WTC11 (cell line): ENCODE results near the gene ULK4.

Experiments
- ETV6 ChIP-seq: sonication (generic); formaldehyde crosslinking; IDR thresholded peaks from 2 replicates; pipeline ENCODE4 v1.8.1; 2022; ENCODE audit warnings: mild to moderate bottlenecking, missing genetic modification reagents
- SOX15 ChIP-seq: fragments of 250-450 bp; sonication (Bioruptor Pico); IDR thresholded peaks from 2 replicates; pipeline ENCODE4 v1.9.0; 2021; ENCODE audit warnings: mild to moderate bottlenecking
- ZNF416 ChIP-seq: fragments of 250-450 bp; sonication (Bioruptor Pico); IDR thresholded peaks from 2 replicates; pipeline ENCODE4 v1.9.0; 2021; ENCODE audit warnings: mild to moderate bottlenecking, inconsistent platforms
- TF ChIP-seq, protein P1 (sequence below): fragments of 200-600 bp; IDR thresholded peaks from 2 replicates; pipeline ENCODE4 v1.8.0; 2022; ENCODE audit warnings: antibody characterized with exemption
- TF ChIP-seq, protein P2 (sequence below): sonication (generic); formaldehyde crosslinking; IDR thresholded peaks from 2 replicates; pipeline ENCODE4 v1.8.1; 2022; ENCODE audit warnings: mild to moderate bottlenecking, missing genetic modification reagents, moderate library complexity, borderline replicate concordance

DNA sequence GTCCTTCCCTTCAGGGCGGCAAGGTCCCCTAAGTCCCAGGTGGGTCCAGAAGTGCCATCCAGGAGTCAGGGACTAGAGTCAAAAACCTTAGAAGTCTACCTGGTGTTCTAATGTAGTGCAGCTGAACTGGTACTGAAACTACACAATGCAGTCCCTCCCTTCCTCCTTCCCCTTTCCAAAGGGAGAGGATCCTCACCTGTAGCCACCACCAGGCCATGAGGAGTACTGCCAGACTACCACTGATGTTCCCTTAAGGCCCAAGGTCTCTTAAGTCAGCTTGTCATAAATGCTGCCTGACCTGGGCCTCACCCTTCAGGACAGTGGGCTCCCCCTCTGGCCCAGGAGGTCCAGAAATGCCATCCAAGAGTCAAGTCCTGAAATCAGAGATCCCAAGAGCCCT is 98.9 kb downstream of the ULK4 start:
- TF ChIP-seq SOX15 (CRISPR knock-in tag) (no peak), ETV6 (CRISPR knock-in tag) (no peak), ZNF416 (CRISPR knock-in tag) (no peak)
- TF ChIP-seq, protein P1, sequence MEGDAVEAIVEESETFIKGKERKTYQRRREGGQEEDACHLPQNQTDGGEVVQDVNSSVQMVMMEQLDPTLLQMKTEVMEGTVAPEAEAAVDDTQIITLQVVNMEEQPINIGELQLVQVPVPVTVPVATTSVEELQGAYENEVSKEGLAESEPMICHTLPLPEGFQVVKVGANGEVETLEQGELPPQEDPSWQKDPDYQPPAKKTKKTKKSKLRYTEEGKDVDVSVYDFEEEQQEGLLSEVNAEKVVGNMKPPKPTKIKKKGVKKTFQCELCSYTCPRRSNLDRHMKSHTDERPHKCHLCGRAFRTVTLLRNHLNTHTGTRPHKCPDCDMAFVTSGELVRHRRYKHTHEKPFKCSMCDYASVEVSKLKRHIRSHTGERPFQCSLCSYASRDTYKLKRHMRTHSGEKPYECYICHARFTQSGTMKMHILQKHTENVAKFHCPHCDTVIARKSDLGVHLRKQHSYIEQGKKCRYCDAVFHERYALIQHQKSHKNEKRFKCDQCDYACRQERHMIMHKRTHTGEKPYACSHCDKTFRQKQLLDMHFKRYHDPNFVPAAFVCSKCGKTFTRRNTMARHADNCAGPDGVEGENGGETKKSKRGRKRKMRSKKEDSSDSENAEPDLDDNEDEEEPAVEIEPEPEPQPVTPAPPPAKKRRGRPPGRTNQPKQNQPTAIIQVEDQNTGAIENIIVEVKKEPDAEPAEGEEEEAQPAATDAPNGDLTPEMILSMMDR: peak; percentile 31; the same call in 1 of the 2 replicates
- TF ChIP-seq, protein P2, sequence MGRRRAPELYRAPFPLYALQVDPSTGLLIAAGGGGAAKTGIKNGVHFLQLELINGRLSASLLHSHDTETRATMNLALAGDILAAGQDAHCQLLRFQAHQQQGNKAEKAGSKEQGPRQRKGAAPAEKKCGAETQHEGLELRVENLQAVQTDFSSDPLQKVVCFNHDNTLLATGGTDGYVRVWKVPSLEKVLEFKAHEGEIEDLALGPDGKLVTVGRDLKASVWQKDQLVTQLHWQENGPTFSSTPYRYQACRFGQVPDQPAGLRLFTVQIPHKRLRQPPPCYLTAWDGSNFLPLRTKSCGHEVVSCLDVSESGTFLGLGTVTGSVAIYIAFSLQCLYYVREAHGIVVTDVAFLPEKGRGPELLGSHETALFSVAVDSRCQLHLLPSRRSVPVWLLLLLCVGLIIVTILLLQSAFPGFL (CRISPR knock-in tag): no peak
